Aorta (tissue), 5 donors: ENCODE results near the gene RB1. TPM values are rescaled to one million over a fixed set of nuclear protein-coding genes. Genes with fewer than 3 reads are reported as not detected.

ENCODE experiments used
- ATAC-seq: fragments of 200-7000 bp; cut with Tn5 transposase; one replicate; pipeline ENCODE4 v1.9.1; 2022; ENCODE audit warnings: moderate library complexity; ENCODE audit not compliant: low FRiP score
- DNase-seq, 2 donors: peaks; one replicate each; pipeline ENCODE4 v3.0.0-alpha.2; 2020
- H3K27ac ChIP-seq, 2 donors: one replicate each; pipeline ENCODE4 v1.5.1; 2013; ENCODE audit warnings: low read length in 2 of 2, mild to moderate bottlenecking in 2 of 2, moderate library complexity in 2 of 2, control low read depth in 1 of 2, inconsistent platforms in 1 of 2, low read depth in 1 of 2
- H3K27me3 ChIP-seq, 2 donors: one replicate each; pipeline ENCODE4 v1.6.1; 2013; ENCODE audit warnings: control low read depth in 1 of 2, low read length in 1 of 2, mild to moderate bottlenecking in 1 of 2, moderate library complexity in 1 of 2; ENCODE audit not compliant: insufficient read depth in 2 of 2, control insufficient read depth in 1 of 2
- H3K36me3 ChIP-seq, 2 donors: one replicate each; pipeline ENCODE4 v1.6.1; 2013; ENCODE audit warnings: control low read depth in 1 of 2, low read length in 1 of 2, mild to moderate bottlenecking in 1 of 2; ENCODE audit not compliant: insufficient read depth in 2 of 2, control insufficient read depth in 1 of 2
- H3K4me1 ChIP-seq, 2 donors: one replicate each; pipeline ENCODE4 v1.6.1; 2013; ENCODE audit warnings: low read length in 2 of 2, control low read depth in 1 of 2, mild to moderate bottlenecking in 1 of 2, moderate library complexity in 1 of 2; ENCODE audit not compliant: insufficient read depth in 2 of 2, control insufficient read depth in 1 of 2
- H3K4me3 ChIP-seq, 2 donors: one replicate each; pipeline ENCODE4 v1.5.1; 2013; ENCODE audit warnings: low read length in 2 of 2, control low read depth in 1 of 2, mild to moderate bottlenecking in 1 of 2
- H3K9me3 ChIP-seq: one replicate; pipeline ENCODE4 v1.6.1; 2013; ENCODE audit warnings: mild to moderate bottlenecking, low read length; ENCODE audit not compliant: control insufficient read depth
- WGBS, 2 donors: extraction: QIAGEN DNeasy Blood & Tissue Kit; methylation state at CpG; one replicate each; pipeline ENCODE4 v1.1.7; 2013; 5-methylcytosine and 5-hydroxymethylcytosine counted together
- intact Hi-C, 2 donors: fragments of 100-400 bp; cut with DNase I; formaldehyde crosslinking; loops; one replicate each; pipeline versions ENCODE4 v1.14.2 to v1.15.0; 2022
- polyA plus RNA-seq, 2 donors: library from polyadenylated mRNA; stranded (reverse); fragments of 200-250 nt; gene quantifications; one replicate each; pipeline ENCODE4 v1.2.3, GENCODE V29; 2013
- total RNA-seq, 2 donors: library from RNA; stranded (reverse); fragmentation: NEBNext Ultra II Directional; extraction: Animal tissue kit (Norgen Biotek cat#: 25700); gene quantifications; one replicate each; pipeline ENCODE4 v1.2.1, GENCODE V29; 2021
- donor health status: healthy with polysubstance abuse.
- donor health status: Bipolar disorder and iron deficiency.
- donor health status: DM: no; HTN: no; CAD: no.
- donor health status: DM: no; HTN: no; CAD: no.
- donor health status: DM: yes; HTN: yes; CAD: no.

RB1 gene
- total and polyA plus RNA-seq, 4 donors = 14.7 to 45.8 (median 38.5) TPM

GRCh38 chr13:48494874-48495273, 191.3 kb downstream of the RB1 start:
- peaks cover 0 to 2% of the 10 kb centered on the region in 2 donors for H3K4me1 ChIP-seq
- no peak overlapping the region for H3K4me3 ChIP-seq
- no peaks in the 10 kb centered on the region for H3K9me3 ChIP-seq
- H3K27ac ChIP-seq = no peak overlapping the region
- DNase-seq (no peak), ATAC-seq (no peak)
- H3K36me3 ChIP-seq = peaks cover 0 to 7% of the 10 kb centered on the region in 2 donors
- no peaks in the 10 kb centered on the region for H3K27me3 ChIP-seq
- WGBS, 2 donors = 94% methylated on average over 1 of the region's 1 CpG
- intact Hi-C loops = no loop called here

- H3K27me3 ChIP-seq = no peaks in the 10 kb centered on the region
- no peak overlapping the region for H3K27ac ChIP-seq
- intact Hi-C loops = no loop called here
- peaks cover 0 to 2% of the 10 kb centered on the region in 2 donors for H3K4me1 ChIP-seq
- no peaks in the 10 kb centered on the region for H3K9me3 ChIP-seq
- no peak overlapping the region for H3K4me3 ChIP-seq
- 82 to 83% methylated on average over 7 of the region's 7 CpGs for WGBS, 2 donors
- H3K36me3 ChIP-seq = peaks cover 0 to 7% of the 10 kb centered on the region in 2 donors
- ATAC-seq = no peak
- no peak for DNase-seq
These were observed 193.0 kb downstream of the RB1 start for GRCh38 chr13:48496271-48497161.

GRCh38 chr13:48497669-48498068, 194.1 kb downstream of the RB1 start:
- H3K27me3 ChIP-seq = no peaks in the 10 kb centered on the region
- intact Hi-C loops = no loop called here
- H3K27ac ChIP-seq = no peak overlapping the region
- H3K36me3 ChIP-seq = peaks cover 0 to 7% of the 10 kb centered on the region in 2 donors
- H3K4me3 ChIP-seq = no peak overlapping the region
- ATAC-seq (no peak), DNase-seq (no peak)
- H3K9me3 ChIP-seq = no peaks in the 10 kb centered on the region
- WGBS, 2 donors = 96 to 97% methylated on average over 2 of the region's 2 CpGs
- H3K4me1 ChIP-seq = peaks cover 0 to 2% of the 10 kb centered on the region in 2 donors

- WGBS, 2 donors = 90 to 94% methylated on average over 4 of the region's 4 CpGs
- DNase-seq (no peak), ATAC-seq (peak; percentile 43)
These were observed 197.2 kb downstream of the RB1 start for GRCh38 chr13:48500652-48501197.

GRCh38 chr13:48501705-48502104, 198.2 kb downstream of the RB1 start:
- ATAC-seq = no peak
- H3K4me1 ChIP-seq = no peaks in the 10 kb centered on the region
- no peaks in the 10 kb centered on the region for H3K9me3 ChIP-seq
- H3K27ac ChIP-seq = no peak overlapping the region
- H3K36me3 ChIP-seq = peaks cover 1 to 3% of the 10 kb centered on the region in 2 donors
- intact Hi-C loops = no loop called here
- 87 to 88% methylated on average over 2 of the region's 2 CpGs for WGBS, 2 donors
- H3K4me3 ChIP-seq = no peak overlapping the region
- H3K27me3 ChIP-seq = no peaks in the 10 kb centered on the region
- DNase-seq = no peak

More at GRCh38 chr13:48500652-48501197, 197.2 kb downstream of the RB1 start:
- Histone ChIP-seq H3K36me3 (peaks cover 3 to 5% of the 10 kb centered on the region in 2 donors), H3K4me3 (no peak overlapping the region), H3K9me3 (no peaks in the 10 kb centered on the region), H3K27me3 (no peaks in the 10 kb centered on the region), H3K4me1 (no peaks in the 10 kb centered on the region), H3K27ac (no peak overlapping the region)
- intact Hi-C loops = no loop called here

- H3K36me3 ChIP-seq = peaks cover 0 to 3% of the 10 kb centered on the region in 2 donors
- no peak overlapping the region for H3K27ac ChIP-seq
- DNase-seq (no peak), ATAC-seq (no peak)
- no peak overlapping the region for H3K4me3 ChIP-seq
- no peaks in the 10 kb centered on the region for H3K9me3 ChIP-seq
- intact Hi-C loops = no loop called here
- H3K27me3 ChIP-seq = no peaks in the 10 kb centered on the region
- WGBS, 2 donors = 90 to 94% methylated on average over 19 of the region's 19 CpGs
- no peaks in the 10 kb centered on the region for H3K4me1 ChIP-seq
These were observed 199.2 kb downstream of the RB1 start for GRCh38 chr13:48502601-48503319.

- DNase-seq (no peak), ATAC-seq (no peak)
- H3K36me3 ChIP-seq = peaks cover 2 to 3% of the 10 kb centered on the region in 2 donors
- H3K9me3 ChIP-seq = no peaks in the 10 kb centered on the region
- intact Hi-C loops = no loop called here
- 93 to 94% methylated on average over 8 of the region's 8 CpGs for WGBS, 2 donors
- H3K4me3 ChIP-seq = no peak overlapping the region
- no peak overlapping the region for H3K27ac ChIP-seq
- H3K4me1 ChIP-seq = no peaks in the 10 kb centered on the region
- no peaks in the 10 kb centered on the region for H3K27me3 ChIP-seq
These were observed 201.1 kb downstream of the RB1 start for GRCh38 chr13:48504606-48505005.

- DNase-seq (no peak), ATAC-seq (no peak)
- Histone ChIP-seq H3K4me1 (no peaks in the 10 kb centered on the region), H3K27me3 (no peaks in the 10 kb centered on the region), H3K27ac (peak overlapping the region; percentile 75 to 87), H3K36me3 (peaks cover 2 to 3% of the 10 kb centered on the region in 2 donors), H3K4me3 (no peak overlapping the region), H3K9me3 (no peaks in the 10 kb centered on the region)
- 95 to 96% methylated on average over 4 of the region's 4 CpGs for WGBS, 2 donors
- intact Hi-C loops = no loop called here
These were observed 201.5 kb downstream of the RB1 start for GRCh38 chr13:48505012-48505411.
